GM18517 (cell line): ENCODE measurements around the gene DMAC2.
"Not testable (repeated sequence)": the region's sequence is repeated elsewhere in the genome, so short reads cannot be mapped to it uniquely, and the experiment has no call there.

Experiments used
- ATAC-seq: cut with Tn5 transposase; IDR thresholded peaks from one replicate; pipeline ENCODE4 v1.9.1; 2021; ENCODE audit warnings: mild to moderate bottlenecking, moderate library complexity; ENCODE audit not compliant: unreplicated experiment

Gene DMAC2

GRCh38 chr19:41443813-41444455 lies 4.2 kb upstream of the DMAC2 start:
- ATAC-seq, result no peak

GRCh38 chr19:41442473-41443355 lies 3.0 kb upstream of the DMAC2 start, which contains the start of gene ERICH4:
TSS of gene ERICH4 (plus strand) at chr19:41443156. CDS start at chr19:41443170, 14 bp downstream.
- ATAC-seq, result no peak

- ATAC-seq, result no peak
Observed at GRCh38 chr19:41441321-41441945, 1.7 kb upstream of the DMAC2 start.

GRCh38 chr19:41437944-41438574 lies 1.7 kb downstream of the DMAC2 start:
- ATAC-seq, result no peak

GRCh38 chr19:41436674-41436951 lies 3.1 kb downstream of the DMAC2 start:
- no peak for ATAC-seq

GRCh38 chr19:41435936-41436673 lies 3.6 kb downstream of the DMAC2 start:
- ATAC-seq, result no peak

- not testable (repeated sequence) for ATAC-seq
Observed at GRCh38 chr19:41435376-41435775, 4.3 kb downstream of the DMAC2 start.

GRCh38 chr19:41434450-41434849 lies 5.3 kb downstream of the DMAC2 start:
- no peak for ATAC-seq

- no peak for ATAC-seq
Observed at GRCh38 chr19:41433171-41433570, 6.5 kb downstream of the DMAC2 start.

- no peak for ATAC-seq
Observed at GRCh38 chr19:41431426-41432386, 8.0 kb downstream of the DMAC2 start.

GRCh38 chr19:41430922-41431321 lies 8.8 kb downstream of the DMAC2 start:
- no peak for ATAC-seq

GRCh38 chr19:41428481-41428859 lies 11.2 kb downstream of the DMAC2 start:
- no peak for ATAC-seq

- no peak for ATAC-seq
Observed at GRCh38 chr19:41427647-41428480, 11.8 kb downstream of the DMAC2 start.

- ATAC-seq, result no peak
Observed at GRCh38 chr19:41426952-41427646, 12.6 kb downstream of the DMAC2 start, which contains the start of gene B3GNT8. TSS of gene B3GNT8 (minus strand) at chr19:41427374. CDS start at chr19:41426778, 596 bp downstream.

- ATAC-seq, result no peak
Observed at GRCh38 chr19:41426116-41426841, 13.4 kb downstream of the DMAC2 start.

GRCh38 chr19:41425174-41426115 lies 14.3 kb downstream of the DMAC2 start:
- ATAC-seq, result no peak
